HG02938 (cell line): ENCODE data around the gene CDC25A.

Experiments
- ATAC-seq: cut with Tn5 transposase; IDR thresholded peaks from one replicate; pipeline ENCODE4 v1.9.1; 2021; ENCODE audit warnings: mild to moderate bottlenecking, moderate library complexity; ENCODE audit not compliant: unreplicated experiment

CDC25A gene

DNA sequence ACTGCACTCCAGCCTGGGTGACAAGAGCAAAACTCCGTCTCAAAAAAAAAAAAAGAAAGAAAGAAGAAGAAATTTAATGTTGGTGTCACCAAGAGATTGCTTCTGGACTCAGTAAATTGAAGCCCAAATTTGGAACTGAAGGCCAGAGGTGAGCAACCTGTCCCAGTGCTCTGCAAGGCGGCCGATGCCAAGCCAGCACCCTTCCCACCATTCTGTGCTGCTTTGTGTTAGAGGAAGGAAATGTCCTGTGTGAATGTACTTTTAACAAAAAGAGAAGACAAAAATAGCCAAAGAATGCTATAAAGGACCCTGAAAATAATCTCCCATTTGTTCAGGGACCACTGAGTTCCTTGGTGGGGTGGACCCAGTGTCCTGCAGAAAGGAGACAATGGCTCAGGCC, 44.6 kb downstream of the CDC25A start:
- ATAC-seq: no peak

DNA sequence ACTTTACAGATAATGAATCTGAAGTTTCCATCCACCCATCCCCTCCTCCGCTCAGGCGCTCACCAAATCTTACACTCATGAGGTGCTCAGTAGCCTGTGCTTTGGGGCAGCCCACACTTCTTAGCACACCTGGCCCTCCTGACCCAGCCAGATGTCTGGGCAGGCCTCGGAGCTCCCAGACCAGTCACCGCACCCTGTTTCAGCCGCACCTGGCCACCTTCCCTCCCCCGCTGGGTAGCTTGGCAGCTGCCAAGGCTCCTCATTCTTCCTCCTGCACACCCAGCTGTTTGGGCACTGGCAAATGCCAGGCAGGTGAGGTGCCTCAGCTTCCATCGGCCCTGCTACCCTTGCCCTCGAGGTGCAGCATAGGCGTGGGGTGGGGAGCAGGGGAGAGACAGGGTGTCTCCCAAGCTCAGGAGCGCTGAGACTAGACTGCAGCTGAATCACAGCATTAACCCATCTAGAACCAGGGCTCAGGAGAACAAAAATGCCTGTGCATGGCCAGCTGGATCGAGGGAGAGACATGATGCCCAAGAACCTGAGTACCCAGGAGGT, 45.8 kb downstream of the CDC25A start:
- ATAC-seq: no peak

DNA sequence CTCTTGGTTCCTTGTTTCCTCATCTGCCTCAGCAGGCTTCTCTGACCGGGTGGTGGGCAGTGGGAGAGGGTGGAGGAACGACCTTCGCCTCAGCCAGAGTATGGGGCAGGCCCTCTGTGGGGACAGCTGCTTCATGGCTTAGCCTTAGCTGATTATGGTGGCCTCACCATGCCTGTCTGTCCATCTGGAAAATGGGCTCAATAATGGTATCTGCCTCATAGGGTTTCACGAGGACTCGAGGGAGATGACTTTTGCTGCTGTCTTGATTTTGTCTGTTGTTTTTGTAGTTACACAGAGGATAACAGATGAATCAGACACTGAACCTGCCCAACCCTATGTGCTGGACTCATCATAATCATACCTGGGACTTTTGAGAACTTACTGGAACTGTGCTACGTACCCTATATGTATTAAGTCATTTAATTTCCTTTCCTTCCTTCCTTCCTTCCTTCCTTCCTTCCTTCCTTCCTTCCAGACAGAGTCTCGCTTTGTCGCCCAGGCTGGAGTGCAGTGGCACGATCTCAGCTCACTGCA, 46.5 kb downstream of the CDC25A start:
- ATAC-seq: no peak

DNA sequence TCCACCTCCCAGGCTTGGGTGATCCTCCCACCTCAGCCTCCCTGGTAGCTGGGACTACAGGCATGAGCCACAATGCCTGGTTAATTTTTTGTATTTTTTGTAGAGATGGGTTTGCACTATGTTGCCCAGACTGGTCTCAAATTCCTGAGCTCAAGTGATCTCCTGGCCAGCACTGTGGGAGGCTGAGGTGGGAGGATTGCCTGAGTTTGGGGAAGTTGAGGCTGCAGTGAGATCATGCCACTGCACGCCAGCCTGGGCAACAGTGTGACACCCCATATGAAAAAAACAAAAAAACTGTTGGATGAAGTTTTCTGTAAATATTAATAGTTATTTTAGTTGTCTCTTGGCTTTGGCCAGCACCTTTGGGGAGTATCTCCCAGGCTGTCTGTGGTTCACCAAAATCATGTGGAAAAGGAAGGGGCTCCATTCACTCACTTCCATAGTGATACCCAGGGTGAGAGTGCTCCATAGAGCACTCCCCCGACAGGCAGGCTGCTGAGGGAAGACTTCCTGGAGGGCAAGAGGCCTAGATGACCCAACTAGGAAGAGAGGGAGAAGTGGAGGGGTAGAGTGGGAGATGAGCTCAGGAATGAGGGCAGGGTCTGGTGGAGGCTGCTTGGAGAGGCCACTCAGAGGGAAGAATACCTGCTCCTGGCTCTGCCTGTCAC, 47.1 kb downstream of the CDC25A start:
- no peak for ATAC-seq

DNA sequence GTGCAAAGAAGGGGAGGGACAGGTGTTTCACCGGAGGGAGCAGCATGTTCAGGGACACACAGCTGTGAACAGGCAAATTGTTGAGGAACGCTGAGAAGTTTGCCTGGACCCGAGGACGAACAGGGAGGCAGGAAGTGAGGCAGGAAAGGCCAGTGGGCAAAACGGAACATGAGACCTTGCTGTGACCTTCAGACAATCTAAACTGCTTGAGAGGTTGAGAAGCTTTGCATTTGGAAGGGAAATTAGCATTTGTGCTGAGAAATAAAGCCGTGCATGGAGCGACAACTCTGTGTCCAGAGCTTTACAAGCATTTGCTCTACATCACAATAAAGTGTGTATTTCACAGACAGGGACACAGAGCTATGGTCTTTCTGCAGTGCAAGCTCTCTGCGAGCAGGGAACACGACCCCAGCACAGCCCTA, 47.9 kb downstream of the CDC25A start:
- no peak for ATAC-seq

DNA sequence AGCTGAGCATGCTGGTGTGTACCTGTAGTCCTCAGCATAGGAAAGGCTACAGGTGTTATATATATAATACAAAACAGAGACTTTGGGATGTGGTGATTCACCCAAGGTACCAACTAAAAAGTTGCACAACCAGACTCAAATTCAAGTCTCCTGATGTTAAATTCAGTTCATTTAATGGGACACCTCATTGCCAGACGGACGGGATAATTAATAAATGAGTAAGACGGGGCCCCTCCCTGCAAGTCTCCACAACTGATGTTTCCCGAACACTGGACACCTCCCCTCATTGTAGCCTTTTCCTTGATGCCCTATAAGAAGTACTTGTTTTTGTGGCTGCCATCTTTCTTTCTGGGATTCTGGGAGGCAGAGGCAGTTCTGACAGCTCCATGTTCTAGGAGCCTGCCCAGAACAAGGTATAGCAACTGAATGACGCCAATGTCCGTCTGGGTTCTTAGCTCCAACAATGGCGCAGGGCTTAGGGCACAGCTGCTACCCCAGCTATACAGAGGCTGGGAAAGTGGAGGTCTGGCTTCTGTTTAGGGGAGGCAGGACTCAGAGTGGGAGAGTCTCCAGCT, 50.7 kb downstream of the CDC25A start:
- no peak for ATAC-seq

DNA sequence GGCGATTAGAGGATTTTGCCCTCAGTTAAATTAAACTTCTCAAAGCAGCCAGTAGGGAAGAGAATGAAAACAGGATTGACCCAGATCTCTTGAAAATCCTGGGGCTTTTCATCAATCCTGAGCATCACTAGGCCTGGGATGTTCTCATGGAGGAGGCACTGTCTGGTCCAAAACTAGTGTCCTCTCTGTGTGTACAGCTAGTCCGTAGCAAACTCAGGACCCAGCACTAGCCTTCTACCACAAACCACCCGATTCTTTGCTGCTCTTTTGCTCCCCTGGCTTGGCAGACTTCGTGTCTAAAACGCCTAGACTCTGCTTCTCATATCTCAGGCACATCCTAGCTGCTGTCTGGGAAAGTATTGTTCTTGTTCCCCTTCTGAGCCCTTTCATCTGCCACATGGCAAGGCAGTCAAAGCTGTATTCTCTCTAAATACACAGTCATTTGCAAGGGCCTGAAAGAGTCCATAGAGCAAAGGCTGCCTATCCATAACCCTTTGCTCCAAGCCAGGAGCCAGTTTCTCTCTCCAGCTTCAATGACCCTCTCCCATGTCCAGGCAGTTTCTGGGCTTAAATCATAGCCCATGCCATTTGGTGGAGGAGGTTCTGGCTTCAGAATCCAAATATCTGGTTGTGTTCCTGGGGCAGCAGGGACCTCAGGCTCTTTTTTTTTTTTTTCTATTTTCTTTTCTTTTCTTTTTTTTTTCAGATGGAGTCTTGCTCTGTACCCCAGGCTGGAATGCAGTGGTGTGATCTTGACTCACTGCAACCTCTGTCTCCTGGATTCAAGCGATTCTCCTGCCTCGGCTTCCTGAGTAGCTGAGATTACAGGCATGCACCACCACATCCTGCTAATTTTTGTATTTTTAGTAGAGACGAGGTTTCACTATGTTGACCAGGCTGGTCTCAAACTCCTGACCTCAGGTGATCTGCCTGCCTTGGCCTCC, 52.4 kb downstream of the CDC25A start:
- no peak for ATAC-seq

DNA sequence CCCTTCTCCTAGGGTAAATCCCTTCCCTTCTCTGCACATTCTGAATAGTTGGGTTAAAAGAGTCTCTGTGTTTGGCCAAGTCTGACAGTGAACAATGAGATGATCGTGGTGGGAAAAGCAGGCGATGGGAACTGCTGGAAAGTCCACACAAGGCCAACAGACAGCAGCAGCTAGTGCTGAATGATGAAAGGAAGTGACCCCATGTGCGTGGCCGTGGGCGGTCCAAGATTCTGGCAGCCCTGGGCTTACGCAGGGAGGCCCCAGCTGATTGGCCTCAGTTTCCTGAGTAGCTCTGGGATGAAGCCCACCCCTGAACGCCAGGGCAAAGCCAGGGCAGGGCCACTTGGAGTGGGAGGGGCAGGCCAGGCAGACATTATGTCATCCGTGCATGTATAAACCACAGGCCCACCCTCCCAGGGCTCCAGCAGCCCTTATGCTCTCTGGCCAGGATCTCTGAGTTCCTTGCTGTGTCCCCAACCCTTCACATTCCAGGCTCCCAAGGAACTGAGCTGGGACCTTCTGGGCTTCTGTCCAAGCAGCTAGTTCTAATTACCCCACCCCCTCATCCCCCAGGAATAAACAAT, 57.8 kb downstream of the CDC25A start:
- ATAC-seq: no peak

DNA sequence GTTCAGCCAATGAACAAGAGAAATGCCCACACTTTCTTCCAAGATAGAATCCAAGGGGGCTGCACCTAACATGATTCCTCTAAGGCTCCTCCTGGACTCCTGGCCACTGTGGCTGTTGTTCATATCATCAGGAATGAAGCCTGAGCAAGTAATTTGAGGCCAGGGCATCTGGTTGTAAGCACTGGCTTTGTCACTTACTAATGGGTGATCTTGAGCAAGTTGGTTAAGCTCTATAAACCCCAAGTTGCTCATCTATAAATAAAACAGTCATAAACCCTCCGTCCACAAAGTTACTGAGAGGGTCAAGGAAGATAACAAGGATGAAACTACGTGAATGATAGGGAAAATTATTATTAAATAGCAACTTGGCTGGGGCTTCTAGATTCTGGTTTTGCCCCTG, 58.3 kb downstream of the CDC25A start:
- no peak for ATAC-seq

DNA sequence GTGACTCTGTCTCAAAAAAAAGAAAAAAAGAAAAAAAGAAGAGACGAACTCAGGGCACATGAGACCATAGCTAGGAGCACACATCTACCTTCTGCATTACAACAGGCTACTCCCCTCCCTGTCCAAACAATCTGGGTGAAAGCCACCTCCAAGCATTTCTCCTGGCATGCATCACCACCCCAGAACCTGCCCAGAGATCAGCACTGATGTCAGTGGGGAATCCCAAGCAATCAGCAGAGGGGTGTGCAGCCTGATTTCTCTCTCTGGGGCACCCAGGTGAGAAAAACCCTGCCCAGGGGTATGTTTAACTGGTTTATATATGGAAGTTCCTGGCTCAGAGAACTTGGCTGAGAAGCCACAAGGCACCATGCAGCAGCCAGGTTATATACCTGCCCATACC, 59.4 kb downstream of the CDC25A start:
- no peak for ATAC-seq

DNA sequence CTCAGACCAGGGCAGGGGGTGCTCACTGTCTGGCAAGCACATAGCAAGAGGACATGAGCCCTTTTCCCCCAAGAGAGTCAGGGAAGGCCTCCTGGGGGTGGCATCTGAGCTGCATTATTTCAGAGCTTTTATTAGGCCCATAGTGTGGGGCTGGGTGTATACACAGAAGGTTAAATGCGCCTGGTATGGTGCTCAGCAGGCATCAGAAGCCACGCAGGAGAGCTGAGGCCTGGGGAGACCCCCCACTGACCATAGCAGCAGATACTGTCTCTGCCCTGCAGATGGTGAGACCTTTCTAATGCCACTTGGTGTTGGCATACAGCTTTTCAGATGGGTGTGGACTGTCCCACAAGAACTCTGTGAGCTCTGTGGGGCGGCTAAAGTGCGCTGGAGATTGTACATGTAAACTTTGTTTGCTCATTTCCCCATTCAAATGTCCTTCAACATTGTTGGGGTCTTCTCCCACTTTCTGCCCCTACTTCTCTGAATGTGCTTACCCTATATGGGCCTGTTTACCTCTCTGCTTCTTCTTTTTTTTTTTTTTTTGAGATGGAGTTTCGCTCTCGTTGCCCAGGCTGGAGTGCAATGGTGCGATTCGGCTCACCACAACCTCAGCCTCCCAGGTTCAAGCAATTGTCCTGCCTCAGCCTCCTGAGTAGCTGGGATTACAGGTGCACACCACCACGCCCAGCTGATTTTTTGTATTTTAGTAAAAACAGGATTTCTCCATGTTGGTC, 62.2 kb downstream of the CDC25A start:
- ATAC-seq: no peak

DNA sequence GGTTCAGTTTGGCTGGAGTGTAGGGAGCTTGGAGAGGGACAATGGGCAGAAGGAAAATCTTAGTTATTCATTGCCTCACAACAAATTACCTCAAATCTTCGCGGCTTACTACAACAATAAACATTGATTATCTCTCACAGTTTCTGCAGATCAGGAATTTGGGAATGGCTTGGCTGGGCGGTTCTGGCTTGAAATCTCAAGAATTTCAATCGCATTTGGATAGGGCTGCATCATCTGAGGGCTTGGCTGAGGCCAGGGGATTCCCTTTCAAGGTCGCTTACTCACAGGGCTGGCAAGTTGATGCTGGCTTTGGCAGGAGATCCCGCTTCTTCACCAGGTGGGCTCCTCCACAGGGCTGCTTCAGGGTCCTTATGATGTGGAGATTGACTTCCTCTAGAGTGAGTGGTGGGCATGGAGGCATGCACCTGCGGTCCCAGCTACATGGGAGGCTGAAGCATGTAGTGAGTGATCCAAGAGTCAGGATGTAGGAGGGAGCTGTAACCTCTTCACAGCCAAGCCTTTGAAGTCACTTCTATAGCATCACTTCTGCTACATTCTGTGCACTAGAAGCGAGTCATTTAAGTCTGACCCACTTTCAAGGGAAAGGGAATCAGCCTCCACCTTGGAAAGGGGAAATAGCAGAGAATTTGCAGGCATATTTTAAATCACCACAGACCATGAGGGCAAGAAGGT, 63.1 kb downstream of the CDC25A start:
- no peak for ATAC-seq

DNA sequence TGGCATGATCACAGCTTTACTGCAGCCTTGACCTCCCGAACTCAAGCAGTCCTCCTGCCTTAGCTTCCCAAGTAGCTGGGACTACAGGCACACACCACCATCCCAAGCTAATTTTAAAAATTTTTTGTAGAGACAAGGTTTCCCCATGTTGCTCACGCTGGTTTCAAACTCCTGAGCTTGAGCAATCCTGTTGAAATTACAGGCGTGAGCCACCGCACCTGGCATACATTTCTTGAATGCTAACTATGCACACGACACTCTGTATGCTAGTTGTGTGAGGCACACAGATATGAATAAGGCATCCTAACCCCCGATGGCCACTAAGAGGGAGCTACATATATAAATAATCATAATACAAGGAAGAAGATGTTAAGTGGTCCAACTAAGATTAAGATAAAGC, 64.9 kb downstream of the CDC25A start:
- ATAC-seq: no peak

DNA sequence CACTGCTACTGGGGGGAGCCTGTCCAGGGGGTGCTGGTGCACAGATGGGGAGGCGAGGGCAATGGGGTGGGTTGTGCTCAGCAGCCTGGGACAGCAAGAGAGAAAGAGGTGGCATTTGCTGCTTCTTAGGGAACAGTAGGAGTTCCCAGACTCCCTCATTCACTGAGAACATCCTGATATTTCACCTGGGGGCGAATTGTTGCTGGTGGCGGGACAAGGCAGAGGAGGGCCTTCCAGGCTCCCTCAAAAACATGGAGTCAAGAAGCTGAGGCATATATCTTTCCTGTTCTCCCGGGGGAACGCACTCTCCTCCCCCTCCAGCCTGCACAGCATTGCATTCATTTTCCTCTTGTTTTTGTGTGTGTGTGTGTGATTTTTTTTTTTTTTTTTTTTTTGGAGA, 65.7 kb downstream of the CDC25A start:
- ATAC-seq: no peak

DNA sequence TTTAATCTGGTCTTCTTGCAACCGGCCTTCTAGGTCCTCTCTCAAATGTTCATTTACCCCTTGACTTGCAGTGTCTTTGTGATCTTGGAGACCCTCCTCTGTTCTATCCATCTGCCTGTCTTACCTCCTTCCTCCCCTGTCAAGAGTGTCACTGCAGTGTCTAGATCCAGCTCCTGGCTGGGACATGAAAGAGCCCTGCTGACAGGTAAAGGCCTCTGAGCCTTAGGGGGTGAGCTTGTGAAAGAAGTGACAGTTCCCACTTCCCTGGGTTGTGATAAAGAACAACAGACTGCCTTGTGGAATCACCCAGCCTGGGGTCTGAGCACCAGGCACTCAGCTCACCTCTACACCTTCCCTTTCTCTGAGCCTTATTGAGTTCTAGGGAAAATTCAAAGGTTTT, 68.0 kb downstream of the CDC25A start:
- ATAC-seq: no peak

DNA sequence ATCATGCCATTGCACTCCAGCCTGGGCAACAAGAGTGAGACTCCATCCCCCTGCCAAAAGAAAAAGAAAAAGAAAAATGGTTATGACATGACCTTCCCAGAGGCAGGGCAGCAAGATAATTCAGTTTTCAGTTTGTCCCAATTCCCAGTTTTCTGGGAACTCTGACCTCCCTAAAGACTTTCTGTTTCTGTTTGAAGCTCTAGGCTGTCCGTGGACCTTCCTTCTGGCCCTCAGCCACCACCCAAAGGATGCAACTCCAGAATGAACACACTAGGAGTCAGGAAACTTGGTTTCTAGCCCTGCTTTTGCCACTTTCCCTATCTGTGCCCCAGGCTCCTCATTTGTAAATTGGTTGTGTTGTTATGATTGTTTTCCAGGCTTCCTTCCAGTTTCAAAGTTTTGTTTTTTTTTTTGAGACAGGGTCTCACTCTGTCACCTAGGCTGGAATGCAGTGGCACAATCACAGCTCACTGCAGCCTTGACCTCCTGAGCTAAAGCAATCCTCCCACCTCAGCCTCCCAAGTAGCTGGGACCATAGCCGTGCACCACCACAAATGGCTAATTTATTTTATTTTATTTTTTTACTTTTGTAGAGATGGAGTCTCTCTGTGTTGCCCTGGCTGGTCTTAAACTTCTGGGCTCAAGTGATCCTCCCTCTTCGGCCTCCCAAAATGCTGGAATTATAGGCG, 68.6 kb downstream of the CDC25A start:
- no peak for ATAC-seq

DNA sequence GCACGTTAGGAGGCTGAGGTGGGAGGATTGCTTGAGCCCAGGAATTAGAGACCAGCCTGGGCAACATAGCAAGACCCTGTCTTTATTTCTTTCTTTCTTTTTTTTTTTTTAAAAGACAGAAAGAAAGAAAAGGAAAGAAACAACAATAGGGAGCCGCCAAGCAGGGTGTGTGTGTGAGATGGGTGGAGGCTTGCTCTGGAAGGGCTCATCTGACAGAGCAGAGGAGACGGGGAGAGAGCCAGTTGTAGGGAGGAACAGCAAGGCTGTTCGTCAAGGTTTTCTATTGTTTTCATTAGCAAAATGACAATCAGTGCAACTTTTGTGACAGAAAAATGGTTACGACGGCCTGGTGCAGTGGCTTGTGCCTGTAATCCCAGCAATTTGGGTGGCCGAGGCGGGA, 69.3 kb downstream of the CDC25A start:
- ATAC-seq: no peak

DNA sequence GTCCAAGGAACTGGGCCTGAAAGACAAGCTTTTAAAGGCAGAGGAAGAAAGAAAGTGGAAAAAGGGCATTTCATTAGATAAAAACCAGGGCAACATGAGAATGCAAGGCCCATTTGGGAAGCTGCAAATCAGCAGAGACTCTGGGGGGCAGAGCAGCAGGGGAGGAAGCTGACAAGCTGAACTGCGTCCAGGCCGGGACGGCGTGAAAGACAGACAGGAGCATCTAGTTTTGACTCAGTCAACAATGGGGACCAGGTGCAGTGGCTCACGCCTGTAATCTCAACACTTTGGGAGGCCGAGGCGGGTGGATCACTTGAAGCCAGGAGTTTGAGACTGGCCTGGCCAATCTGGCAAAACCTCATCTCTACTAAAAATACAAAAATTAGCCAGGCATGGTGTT, 69.9 kb downstream of the CDC25A start:
- ATAC-seq: no peak

DNA sequence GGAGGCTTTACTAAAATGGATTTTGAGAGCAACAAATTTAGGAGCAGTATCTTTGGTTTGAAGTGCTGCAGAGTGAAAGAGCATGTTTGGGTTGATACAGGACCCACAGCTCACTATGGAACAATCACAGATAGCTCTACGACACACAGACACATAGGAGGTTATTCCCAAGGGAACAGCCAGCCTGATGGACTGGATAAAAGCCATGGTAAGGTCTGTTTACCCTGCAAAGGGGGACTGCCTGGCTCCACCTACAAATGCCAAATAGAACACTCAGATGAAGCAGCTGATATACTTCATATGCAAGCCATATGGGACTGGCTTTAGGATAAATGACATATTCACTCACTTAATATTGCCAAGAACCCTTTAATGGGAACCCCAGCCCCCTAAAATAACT, 75.4 kb downstream of the CDC25A start:
- ATAC-seq: peak; percentile 24
